GM23338 (cell line): Measurements from ENCODE around the gene DIDO1. TPM values are rescaled to one million over a fixed set of nuclear protein-coding genes. Genes with fewer than 3 reads are reported as not detected.
A peak's percentile ranks its signal among the peaks of the same experiment; 100 is the strongest.

Experiments
- ATAC-seq: fragments of 200-7000 bp; cut with Tn5 transposase; 3 replicates; pipeline ENCODE4 v1.9.1; 2020
- DNase-seq: peaks from one replicate; pipeline ENCODE4 v3.0.0-alpha.2; 2015; ENCODE audit warnings: low spot score
- H2AFZ ChIP-seq: fragments of 200-600 bp; sonication (generic); 2 replicates; pipeline ENCODE4 v1.8.0; 2016; ENCODE audit warnings: antibody characterized with exemption, mild to moderate bottlenecking, moderate library complexity
- H3F3A ChIP-seq: fragments of 200-600 bp; sonication (generic); replicated peaks from 2 replicates; pipeline ENCODE4 v1.8.0; 2017; ENCODE audit warnings: antibody characterized with exemption, mixed run types, low read depth
- H3K27ac ChIP-seq: fragments of 200-600 bp; sonication (generic); 2 replicates; pipeline ENCODE4 v1.6.1; 2016; ENCODE audit warnings: low read depth
- H3K27me3 ChIP-seq: fragments of 200-600 bp; sonication (generic); 2 replicates; pipeline ENCODE4 v1.8.0; 2016; ENCODE audit warnings: mild to moderate bottlenecking, mixed run types, moderate library complexity; ENCODE audit not compliant: insufficient read depth
- H3K36me3 ChIP-seq: fragments of 200-600 bp; sonication (generic); 2 replicates; pipeline ENCODE4 v1.8.0; 2016; ENCODE audit warnings: mild to moderate bottlenecking; ENCODE audit not compliant: insufficient read depth
- H3K4me1 ChIP-seq: fragments of 200-600 bp; sonication (generic); 2 replicates; pipeline ENCODE4 v1.8.0; 2016; ENCODE audit warnings: mild to moderate bottlenecking, moderate library complexity; ENCODE audit not compliant: insufficient read depth
- H3K4me2 ChIP-seq: fragments of 200-600 bp; sonication (generic); 2 replicates; pipeline ENCODE4 v1.7.1; 2017; ENCODE audit warnings: mixed run types
- H3K4me3 ChIP-seq: fragments of 200-600 bp; sonication (generic); 2 replicates; pipeline ENCODE4 v1.6.1; 2016; ENCODE audit warnings: mixed run types
- H3K79me2 ChIP-seq: fragments of 200-600 bp; sonication (generic); replicated peaks from 2 replicates; pipeline ENCODE4 v1.8.0; 2017; ENCODE audit warnings: mild to moderate bottlenecking; ENCODE audit not compliant: insufficient read depth
- H3K9me2 ChIP-seq: fragments of 200-600 bp; sonication (generic); 2 replicates; pipeline ENCODE4 v1.8.0; 2017; ENCODE audit not compliant: insufficient read depth
- H4K20me1 ChIP-seq: fragments of 200-600 bp; sonication (generic); replicated peaks from 2 replicates; pipeline ENCODE4 v1.8.0; 2017; ENCODE audit warnings: mild to moderate bottlenecking; ENCODE audit not compliant: insufficient read depth
- H3K27ac Mint-ChIP-seq: 2 replicates; pipeline ENCODE4 v1.8.0; 2020; ENCODE audit warnings: inconsistent platforms, mild to moderate bottlenecking, moderate library complexity, mixed read lengths
- H3K27me3 Mint-ChIP-seq: 3 replicates; pipeline ENCODE4 v1.8.0; 2022; ENCODE audit warnings: low read depth, mild to moderate bottlenecking, moderate library complexity, mixed read lengths, inconsistent platforms; ENCODE audit not compliant: insufficient read depth, poor library complexity
- H3K36me3 Mint-ChIP-seq: 3 replicates; pipeline ENCODE4 v1.8.0; 2021; ENCODE audit warnings: low read depth, mild to moderate bottlenecking, inconsistent platforms, moderate library complexity, mixed read lengths
- H3K4me1 Mint-ChIP-seq: 3 replicates; pipeline ENCODE4 v1.8.0; 2020; ENCODE audit warnings: mild to moderate bottlenecking, inconsistent platforms, mixed read lengths
- H3K4me3 Mint-ChIP-seq: 3 replicates; pipeline ENCODE4 v1.8.0; 2021; ENCODE audit warnings: moderate library complexity, mild to moderate bottlenecking, inconsistent platforms, mixed read lengths
- H3K9me3 Mint-ChIP-seq: 3 replicates; pipeline ENCODE4 v1.8.0; 2020; ENCODE audit warnings: moderate library complexity, mild to moderate bottlenecking, inconsistent platforms, mixed read lengths
- NANOG ChIP-seq: IDR thresholded peaks from 2 replicates; pipeline ENCODE4 v1.6.1; 2016; ENCODE audit warnings: antibody characterized with exemption, borderline replicate concordance
- POLR2AphosphoS5 ChIP-seq: IDR thresholded peaks from 2 replicates; pipeline ENCODE4 v1.6.1; 2016; ENCODE audit warnings: antibody characterized with exemption, low read depth
- polyA plus RNA-seq: library from polyadenylated mRNA; unstranded; fragments of >200 nt; fragmentation: Nextera tagmentation; extraction: Ambion mirVana; gene quantifications from 2 replicates; pipeline ENCODE4 v1.2.1, GENCODE V29; 2016
- total RNA-seq: library from RNA; depleted of rRNA; stranded (reverse); fragments of >200 nt; shearing (Covaris generic); gene quantifications from 2 replicates; pipeline ENCODE4 v1.2.3, GENCODE V29; 2014
- TF ChIP-seq, protein P1 (sequence below): fragments of 250-450 bp; sonication (Bioruptor Pico); IDR thresholded peaks from 2 replicates; pipeline ENCODE4 v1.5.0; 2020; ENCODE audit warnings: mild to moderate bottlenecking, moderate library complexity

DIDO1 gene
- total and polyA plus RNA-seq, 2 experiments from 2014 or later: 72.4 to 162 TPM

GRCh38 chr20:62913043-62913630 lies 13.2 kb downstream of the DIDO1 start (continued):
- TF ChIP-seq, protein P1, sequence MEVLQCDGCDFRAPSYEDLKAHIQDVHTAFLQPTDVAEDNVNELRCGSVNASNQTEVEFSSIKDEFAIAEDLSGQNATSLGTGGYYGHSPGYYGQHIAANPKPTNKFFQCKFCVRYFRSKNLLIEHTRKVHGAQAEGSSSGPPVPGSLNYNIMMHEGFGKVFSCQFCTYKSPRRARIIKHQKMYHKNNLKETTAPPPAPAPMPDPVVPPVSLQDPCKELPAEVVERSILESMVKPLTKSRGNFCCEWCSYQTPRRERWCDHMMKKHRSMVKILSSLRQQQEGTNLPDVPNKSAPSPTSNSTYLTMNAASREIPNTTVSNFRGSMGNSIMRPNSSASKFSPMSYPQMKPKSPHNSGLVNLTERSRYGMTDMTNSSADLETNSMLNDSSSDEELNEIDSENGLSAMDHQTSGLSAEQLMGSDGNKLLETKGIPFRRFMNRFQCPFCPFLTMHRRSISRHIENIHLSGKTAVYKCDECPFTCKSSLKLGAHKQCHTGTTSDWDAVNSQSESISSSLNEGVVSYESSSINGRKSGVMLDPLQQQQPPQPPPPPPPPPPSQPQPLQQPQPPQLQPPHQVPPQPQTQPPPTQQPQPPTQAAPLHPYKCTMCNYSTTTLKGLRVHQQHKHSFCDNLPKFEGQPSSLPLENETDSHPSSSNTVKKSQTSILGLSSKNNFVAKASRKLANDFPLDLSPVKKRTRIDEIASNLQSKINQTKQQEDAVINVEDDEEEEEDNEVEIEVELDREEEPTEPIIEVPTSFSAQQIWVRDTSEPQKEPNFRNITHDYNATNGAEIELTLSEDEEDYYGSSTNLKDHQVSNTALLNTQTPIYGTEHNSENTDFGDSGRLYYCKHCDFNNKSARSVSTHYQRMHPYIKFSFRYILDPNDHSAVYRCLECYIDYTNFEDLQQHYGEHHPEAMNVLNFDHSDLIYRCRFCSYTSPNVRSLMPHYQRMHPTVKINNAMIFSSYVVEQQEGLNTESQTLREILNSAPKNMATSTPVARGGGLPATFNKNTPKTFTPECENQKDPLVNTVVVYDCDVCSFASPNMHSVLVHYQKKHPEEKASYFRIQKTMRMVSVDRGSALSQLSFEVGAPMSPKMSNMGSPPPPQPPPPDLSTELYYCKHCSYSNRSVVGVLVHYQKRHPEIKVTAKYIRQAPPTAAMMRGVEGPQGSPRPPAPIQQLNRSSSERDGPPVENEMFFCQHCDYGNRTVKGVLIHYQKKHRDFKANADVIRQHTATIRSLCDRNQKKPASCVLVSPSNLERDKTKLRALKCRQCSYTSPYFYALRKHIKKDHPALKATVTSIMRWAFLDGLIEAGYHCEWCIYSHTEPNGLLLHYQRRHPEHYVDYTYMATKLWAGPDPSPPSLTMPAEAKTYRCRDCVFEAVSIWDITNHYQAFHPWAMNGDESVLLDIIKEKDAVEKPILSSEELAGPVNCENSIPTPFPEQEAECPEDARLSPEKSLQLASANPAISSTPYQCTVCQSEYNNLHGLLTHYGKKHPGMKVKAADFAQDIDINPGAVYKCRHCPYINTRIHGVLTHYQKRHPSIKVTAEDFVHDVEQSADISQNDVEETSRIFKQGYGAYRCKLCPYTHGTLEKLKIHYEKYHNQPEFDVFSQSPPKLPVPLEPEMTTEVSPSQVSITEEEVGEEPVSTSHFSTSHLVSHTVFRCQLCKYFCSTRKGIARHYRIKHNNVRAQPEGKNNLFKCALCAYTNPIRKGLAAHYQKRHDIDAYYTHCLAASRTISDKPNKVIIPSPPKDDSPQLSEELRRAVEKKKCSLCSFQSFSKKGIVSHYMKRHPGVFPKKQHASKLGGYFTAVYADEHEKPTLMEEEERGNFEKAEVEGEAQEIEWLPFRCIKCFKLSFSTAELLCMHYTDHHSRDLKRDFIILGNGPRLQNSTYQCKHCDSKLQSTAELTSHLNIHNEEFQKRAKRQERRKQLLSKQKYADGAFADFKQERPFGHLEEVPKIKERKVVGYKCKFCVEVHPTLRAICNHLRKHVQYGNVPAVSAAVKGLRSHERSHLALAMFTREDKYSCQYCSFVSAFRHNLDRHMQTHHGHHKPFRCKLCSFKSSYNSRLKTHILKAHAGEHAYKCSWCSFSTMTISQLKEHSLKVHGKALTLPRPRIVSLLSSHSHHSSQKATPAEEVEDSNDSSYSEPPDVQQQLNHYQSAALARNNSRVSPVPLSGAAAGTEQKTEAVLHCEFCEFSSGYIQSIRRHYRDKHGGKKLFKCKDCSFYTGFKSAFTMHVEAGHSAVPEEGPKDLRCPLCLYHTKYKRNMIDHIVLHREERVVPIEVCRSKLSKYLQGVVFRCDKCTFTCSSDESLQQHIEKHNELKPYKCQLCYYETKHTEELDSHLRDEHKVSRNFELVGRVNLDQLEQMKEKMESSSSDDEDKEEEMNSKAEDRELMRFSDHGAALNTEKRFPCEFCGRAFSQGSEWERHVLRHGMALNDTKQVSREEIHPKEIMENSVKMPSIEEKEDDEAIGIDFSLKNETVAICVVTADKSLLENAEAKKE (CRISPR knock-in tag): no peak
- TF ChIP-seq POLR2AphosphoS5: no peak

DNA sequence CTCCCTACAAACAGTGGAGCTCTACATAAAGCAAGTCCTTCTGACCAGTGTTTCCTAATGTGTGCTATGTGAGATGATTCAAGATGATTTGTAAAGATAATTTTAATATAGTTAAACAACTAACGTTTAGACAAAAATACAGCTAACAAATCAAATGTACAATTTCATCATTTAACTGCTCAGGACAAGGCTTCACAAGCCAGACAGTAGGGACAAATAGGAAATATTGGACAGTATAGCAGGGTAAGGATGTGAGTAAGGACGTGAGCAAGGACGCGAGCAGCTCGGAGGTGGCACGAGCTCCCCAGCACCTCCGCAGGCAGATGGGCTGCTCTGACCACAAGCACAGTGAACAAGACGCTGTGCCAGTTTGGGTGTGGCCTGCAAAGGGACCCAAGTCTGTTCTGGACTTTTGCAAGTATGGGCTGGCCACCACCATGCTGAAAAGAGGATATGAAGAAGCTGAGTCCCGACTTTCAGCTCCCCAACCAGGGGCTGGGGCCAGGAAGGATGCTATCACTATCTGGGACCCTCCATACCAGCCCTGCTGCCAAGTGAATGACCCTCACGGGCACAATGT lies 14.5 kb downstream of the DIDO1 start:
- Mint-ChIP-seq H3K27ac (peak overlapping the region; percentile 70; the same call in 1 of the 2 replicates), H3K4me3 (no peak overlapping the region), H3K4me1 (peaks cover 29% of the 10 kb centered on the region), H3K36me3 (peaks cover 66% of the 10 kb centered on the region), H3K27me3 (peaks cover 7% of the 10 kb centered on the region), H3K9me3 (no peaks in the 10 kb centered on the region)
- Histone ChIP-seq H3K27me3 (no peaks in the 10 kb centered on the region), H3K79me2 (peaks cover 97% of the 10 kb centered on the region), H4K20me1 (peaks cover 83% of the 10 kb centered on the region), H3K27ac (peak overlapping the region; percentile 61; the same call in 1 of the 2 replicates), H3K4me1 (peaks cover 32% of the 10 kb centered on the region), H3K36me3 (peaks cover 64% of the 10 kb centered on the region), H3F3A (peaks cover 65% of the 10 kb centered on the region), H3K4me2 (no peak overlapping the region), H2AFZ (no peak overlapping the region), H3K9me2 (no peaks in the 10 kb centered on the region), H3K4me3 (no peak overlapping the region)
- ATAC-seq (no peak), DNase-seq (no peak)
- TF ChIP-seq NANOG (no peak), POLR2AphosphoS5 (peak; percentile 28; the same call in 1 of the 2 replicates)
